SH-SY5Y (cell line): ENCODE results near the gene GFI1.

Experiments
- GATA2 ChIP-seq: IDR thresholded peaks from 2 replicates; pipeline ENCODE4 v1.6.1; 2011; ENCODE audit warnings: mild to moderate bottlenecking, low read depth, low read length
- GATA3 ChIP-seq: IDR thresholded peaks from 2 replicates; pipeline ENCODE4 v1.6.1; 2011; ENCODE audit warnings: low read depth, mild to moderate bottlenecking, low read length, moderate library complexity

GRCh38 chr1:92461364-92462097 is 25.2 kb downstream of the GFI1 start:
- TF ChIP-seq GATA3 (no peak), GATA2 (no peak)
